Measurements from ENCODE around the gene OR2V1.

- TF ChIP-seq CTCF (IDR thresholded peaks at IDR 0.05), result no peak
- TF ChIP-seq POLR2A (IDR thresholded peaks at IDR 0.05), result no peak
Measured at GRCh38 chr5:181138258-181138657, 7.3 kb upstream of the OR2V1 start.

Measured in testis (tissue), 2 donors.